ENCODE data around the gene DST. TPM values are rescaled to one million over a fixed set of nuclear protein-coding genes. Genes with fewer than 3 reads are reported as not detected.
A peak's percentile ranks its signal among the peaks of the same experiment; 100 is the strongest.

DST gene
- total RNA-seq, 1 experiment from 2014 or later: 91.9 TPM

GRCh38 chr6:56555438-56555872 is 87.2 kb downstream of the DST start:
- H3K14ac ChIP-seq (ENCODE audit: insufficient read depth, low read length): no peak overlapping the region
- WGBS (ENCODE audit: extremely low coverage, insufficient read length, low lambda C conversion rate): no CpG with 5 or more reads among the region's 5 CpGs
- DNase-seq: no peak
- no peak overlapping the region for H2BK12ac ChIP-seq (ENCODE audit: insufficient read length, low read depth, low read length)
- H3K27me3 ChIP-seq (ENCODE audit: insufficient read depth, low read length): no peaks in the 10 kb centered on the region
- no peak overlapping the region for H4K5ac ChIP-seq (ENCODE audit: insufficient read length, low read depth, low read length)
- Mint-ChIP-seq H3K27ac (peak overlapping the region in 1 of 3 experiments; percentile 45; a peak in 1 of 7 replicates), H3K36me3 (ENCODE audit: insufficient read depth in 1 of 3, low read depth in 3 of 3) (peaks cover 15 to 47% (median 24%) of the 10 kb centered on the region in 3 experiments), H3K4me1 (0 out of 4 replicates have a peak, but pooled peaks cover 0 to under 1% of the 10 kb centered on the region in 2 experiments), H3K4me3 (no peak overlapping the region), H3K9me3 (no peaks in the 10 kb centered on the region), H3K27me3 (ENCODE audit: low read depth) (no peaks in the 10 kb centered on the region)
- no peaks in the 10 kb centered on the region for H3K23me2 ChIP-seq (ENCODE audit: insufficient read length, low read depth, low read length, poor library complexity, severe bottlenecking)
- no peak overlapping the region for H3K56ac ChIP-seq (ENCODE audit: insufficient read length, low read depth, low read length)
- H3K23ac ChIP-seq (ENCODE audit: insufficient read length, low read depth, low read length): no peak overlapping the region
- no peak overlapping the region for H2BK120ac ChIP-seq (ENCODE audit: low read depth, low read length, poor library complexity, severe bottlenecking)
- H4K8ac ChIP-seq (replicated peaks; ENCODE audit: insufficient read length, low read depth, low read length): no peak overlapping the region
- no peak for TF ChIP-seq CTCF (conservative IDR thresholded peaks at IDR 0.05)
- H3K9me3 ChIP-seq (ENCODE audit: control insufficient read depth, low read depth, low read length): no peaks in the 10 kb centered on the region
- H3K27ac ChIP-seq (ENCODE audit: insufficient read length, low read depth, low read length): no peak overlapping the region
- no peak overlapping the region for H3K9ac ChIP-seq (ENCODE audit: extremely low read depth, insufficient read length, low read length)
- H4K91ac ChIP-seq (ENCODE audit: insufficient read length, low read depth, low read length): no peak overlapping the region
- H3T11ph ChIP-seq (ENCODE audit: low read length): no peak overlapping the region
- H3K4me1 ChIP-seq (ENCODE audit: insufficient read depth, low read length): no peaks in the 10 kb centered on the region
- H4K20me1 ChIP-seq (ENCODE audit: control insufficient read depth, insufficient read depth, insufficient read length): no peaks in the 10 kb centered on the region
- H2BK20ac ChIP-seq (ENCODE audit: low read depth, low read length, poor library complexity, severe bottlenecking): no peak overlapping the region
- H2BK15ac ChIP-seq (ENCODE audit: low read depth, low read length): no peak overlapping the region
- no peak overlapping the region for H2AFZ ChIP-seq (ENCODE audit: low read length)
- no peak overlapping the region for H2AK5ac ChIP-seq (ENCODE audit: insufficient read length, low read length)
- no peak overlapping the region for H3K4ac ChIP-seq (ENCODE audit: low read depth, low read length)
- H3K4me2 ChIP-seq (ENCODE audit: insufficient read depth, insufficient read length, low read length): no peak overlapping the region
- H3K18ac ChIP-seq (ENCODE audit: insufficient read length, low read depth, low read length): no peak overlapping the region
- H2BK5ac ChIP-seq (ENCODE audit: insufficient read length, low read length): no peak overlapping the region
- H3K79me1 ChIP-seq (ENCODE audit: insufficient read depth, low read depth, low read length, poor library complexity, severe bottlenecking): no peaks in the 10 kb centered on the region
- no peaks in the 10 kb centered on the region for H3K79me2 ChIP-seq (ENCODE audit: insufficient read depth, low read length)
